HG02759 (cell line): Measurements from ENCODE around the gene OPN4.

Experiments
- ATAC-seq: cut with Tn5 transposase; IDR thresholded peaks from one replicate; pipeline ENCODE4 v1.9.1; 2021; ENCODE audit warnings: mild to moderate bottlenecking, moderate library complexity; ENCODE audit not compliant: unreplicated experiment

The OPN4 gene

DNA sequence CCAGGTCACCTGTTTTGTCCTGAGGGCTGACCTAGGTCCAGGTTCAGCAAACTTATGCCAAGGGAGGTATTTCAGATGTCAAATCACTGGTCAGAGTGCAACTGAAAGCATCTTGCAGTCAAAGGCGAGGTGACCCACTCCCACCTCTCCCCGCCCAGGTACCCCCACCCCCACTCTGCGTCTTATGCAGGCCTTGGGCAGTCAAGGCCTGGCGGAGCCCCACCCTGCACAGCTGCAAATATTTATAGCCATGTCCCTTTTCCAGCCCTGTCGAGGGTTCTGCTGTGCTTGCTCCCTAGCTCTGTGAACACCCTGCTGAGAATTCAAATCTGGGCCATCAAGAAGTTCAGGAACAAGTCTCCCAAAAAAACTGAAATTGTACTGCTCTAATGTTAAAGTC is 61.5 kb downstream of the OPN4 start:
- no peak for ATAC-seq
